ENCODE measurements around the gene SNX27. TPM values are rescaled to one million over a fixed set of nuclear protein-coding genes. Genes with fewer than 3 reads are reported as not detected.

SNX27 gene
- total and polyA plus RNA-seq, 2 experiments from 2014 or later, result 40.6 to 59.7 TPM

- Mint-ChIP-seq H3K9me3 (peaks cover 31% of the 10 kb centered on the region), H3K27ac (no peak overlapping the region), H3K27me3 (ENCODE audit: insufficient read depth, low read depth, poor library complexity) (peaks cover 12% of the 10 kb centered on the region), H3K4me3 (no peak overlapping the region), H3K4me1 (peaks cover 9% of the 10 kb centered on the region; the same call in 2 of the 3 replicates), H3K36me3 (ENCODE audit: low read depth) (peaks cover 15% of the 10 kb centered on the region)
- Histone ChIP-seq H3K4me3 (no peak overlapping the region), H3K36me3 (ENCODE audit: insufficient read depth) (peaks cover 5% of the 10 kb centered on the region; the same call in 1 of the 2 replicates), H2AFZ (no peak overlapping the region), H3F3A (replicated peaks; ENCODE audit: low read depth) (no peaks in the 10 kb centered on the region), H4K20me1 (replicated peaks; ENCODE audit: insufficient read depth) (no peaks in the 10 kb centered on the region), H3K9me2 (ENCODE audit: insufficient read depth) (no peaks in the 10 kb centered on the region), H3K27ac (ENCODE audit: low read depth) (no peak overlapping the region), H3K27me3 (ENCODE audit: insufficient read depth) (no peaks in the 10 kb centered on the region), H3K4me1 (ENCODE audit: insufficient read depth) (no peaks in the 10 kb centered on the region), H3K4me2 (no peak overlapping the region), H3K79me2 (replicated peaks; ENCODE audit: insufficient read depth) (no peaks in the 10 kb centered on the region)
- no peak for ATAC-seq
- TF ChIP-seq JUNB (IDR thresholded peaks at IDR 0.05; ENCODE audit: unreplicated experiment) (no peak), STAT1 (IDR thresholded peaks at IDR 0.05; ENCODE audit: unreplicated experiment) (no peak), EZH2 (IDR thresholded peaks at IDR 0.05; ENCODE audit: low read depth, unreplicated experiment) (no peak), NANOG (IDR thresholded peaks at IDR 0.05; ENCODE audit: borderline replicate concordance) (no peak), CREB1 (CRISPR knock-in tag; IDR thresholded peaks at IDR 0.05; ENCODE audit: low read depth) (no peak), ZNF331 (CRISPR knock-in tag; IDR thresholded peaks at IDR 0.05; ENCODE audit: low read depth) (no peak), POLR2AphosphoS5 (IDR thresholded peaks at IDR 0.05; ENCODE audit: low read depth) (no peak), REST (IDR thresholded peaks at IDR 0.05; ENCODE audit: unreplicated experiment) (no peak), ZNF114 (CRISPR knock-in tag; IDR thresholded peaks at IDR 0.05) (no peak), EZH2phosphoT487 (IDR thresholded peaks at IDR 0.05; ENCODE audit: unreplicated experiment) (no peak)
- TF ChIP-seq, protein P1, sequence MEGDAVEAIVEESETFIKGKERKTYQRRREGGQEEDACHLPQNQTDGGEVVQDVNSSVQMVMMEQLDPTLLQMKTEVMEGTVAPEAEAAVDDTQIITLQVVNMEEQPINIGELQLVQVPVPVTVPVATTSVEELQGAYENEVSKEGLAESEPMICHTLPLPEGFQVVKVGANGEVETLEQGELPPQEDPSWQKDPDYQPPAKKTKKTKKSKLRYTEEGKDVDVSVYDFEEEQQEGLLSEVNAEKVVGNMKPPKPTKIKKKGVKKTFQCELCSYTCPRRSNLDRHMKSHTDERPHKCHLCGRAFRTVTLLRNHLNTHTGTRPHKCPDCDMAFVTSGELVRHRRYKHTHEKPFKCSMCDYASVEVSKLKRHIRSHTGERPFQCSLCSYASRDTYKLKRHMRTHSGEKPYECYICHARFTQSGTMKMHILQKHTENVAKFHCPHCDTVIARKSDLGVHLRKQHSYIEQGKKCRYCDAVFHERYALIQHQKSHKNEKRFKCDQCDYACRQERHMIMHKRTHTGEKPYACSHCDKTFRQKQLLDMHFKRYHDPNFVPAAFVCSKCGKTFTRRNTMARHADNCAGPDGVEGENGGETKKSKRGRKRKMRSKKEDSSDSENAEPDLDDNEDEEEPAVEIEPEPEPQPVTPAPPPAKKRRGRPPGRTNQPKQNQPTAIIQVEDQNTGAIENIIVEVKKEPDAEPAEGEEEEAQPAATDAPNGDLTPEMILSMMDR (conservative IDR thresholded peaks at IDR 0.05; ENCODE audit: low read depth in 2 of 2), result no peak
- TF ChIP-seq, protein P2, sequence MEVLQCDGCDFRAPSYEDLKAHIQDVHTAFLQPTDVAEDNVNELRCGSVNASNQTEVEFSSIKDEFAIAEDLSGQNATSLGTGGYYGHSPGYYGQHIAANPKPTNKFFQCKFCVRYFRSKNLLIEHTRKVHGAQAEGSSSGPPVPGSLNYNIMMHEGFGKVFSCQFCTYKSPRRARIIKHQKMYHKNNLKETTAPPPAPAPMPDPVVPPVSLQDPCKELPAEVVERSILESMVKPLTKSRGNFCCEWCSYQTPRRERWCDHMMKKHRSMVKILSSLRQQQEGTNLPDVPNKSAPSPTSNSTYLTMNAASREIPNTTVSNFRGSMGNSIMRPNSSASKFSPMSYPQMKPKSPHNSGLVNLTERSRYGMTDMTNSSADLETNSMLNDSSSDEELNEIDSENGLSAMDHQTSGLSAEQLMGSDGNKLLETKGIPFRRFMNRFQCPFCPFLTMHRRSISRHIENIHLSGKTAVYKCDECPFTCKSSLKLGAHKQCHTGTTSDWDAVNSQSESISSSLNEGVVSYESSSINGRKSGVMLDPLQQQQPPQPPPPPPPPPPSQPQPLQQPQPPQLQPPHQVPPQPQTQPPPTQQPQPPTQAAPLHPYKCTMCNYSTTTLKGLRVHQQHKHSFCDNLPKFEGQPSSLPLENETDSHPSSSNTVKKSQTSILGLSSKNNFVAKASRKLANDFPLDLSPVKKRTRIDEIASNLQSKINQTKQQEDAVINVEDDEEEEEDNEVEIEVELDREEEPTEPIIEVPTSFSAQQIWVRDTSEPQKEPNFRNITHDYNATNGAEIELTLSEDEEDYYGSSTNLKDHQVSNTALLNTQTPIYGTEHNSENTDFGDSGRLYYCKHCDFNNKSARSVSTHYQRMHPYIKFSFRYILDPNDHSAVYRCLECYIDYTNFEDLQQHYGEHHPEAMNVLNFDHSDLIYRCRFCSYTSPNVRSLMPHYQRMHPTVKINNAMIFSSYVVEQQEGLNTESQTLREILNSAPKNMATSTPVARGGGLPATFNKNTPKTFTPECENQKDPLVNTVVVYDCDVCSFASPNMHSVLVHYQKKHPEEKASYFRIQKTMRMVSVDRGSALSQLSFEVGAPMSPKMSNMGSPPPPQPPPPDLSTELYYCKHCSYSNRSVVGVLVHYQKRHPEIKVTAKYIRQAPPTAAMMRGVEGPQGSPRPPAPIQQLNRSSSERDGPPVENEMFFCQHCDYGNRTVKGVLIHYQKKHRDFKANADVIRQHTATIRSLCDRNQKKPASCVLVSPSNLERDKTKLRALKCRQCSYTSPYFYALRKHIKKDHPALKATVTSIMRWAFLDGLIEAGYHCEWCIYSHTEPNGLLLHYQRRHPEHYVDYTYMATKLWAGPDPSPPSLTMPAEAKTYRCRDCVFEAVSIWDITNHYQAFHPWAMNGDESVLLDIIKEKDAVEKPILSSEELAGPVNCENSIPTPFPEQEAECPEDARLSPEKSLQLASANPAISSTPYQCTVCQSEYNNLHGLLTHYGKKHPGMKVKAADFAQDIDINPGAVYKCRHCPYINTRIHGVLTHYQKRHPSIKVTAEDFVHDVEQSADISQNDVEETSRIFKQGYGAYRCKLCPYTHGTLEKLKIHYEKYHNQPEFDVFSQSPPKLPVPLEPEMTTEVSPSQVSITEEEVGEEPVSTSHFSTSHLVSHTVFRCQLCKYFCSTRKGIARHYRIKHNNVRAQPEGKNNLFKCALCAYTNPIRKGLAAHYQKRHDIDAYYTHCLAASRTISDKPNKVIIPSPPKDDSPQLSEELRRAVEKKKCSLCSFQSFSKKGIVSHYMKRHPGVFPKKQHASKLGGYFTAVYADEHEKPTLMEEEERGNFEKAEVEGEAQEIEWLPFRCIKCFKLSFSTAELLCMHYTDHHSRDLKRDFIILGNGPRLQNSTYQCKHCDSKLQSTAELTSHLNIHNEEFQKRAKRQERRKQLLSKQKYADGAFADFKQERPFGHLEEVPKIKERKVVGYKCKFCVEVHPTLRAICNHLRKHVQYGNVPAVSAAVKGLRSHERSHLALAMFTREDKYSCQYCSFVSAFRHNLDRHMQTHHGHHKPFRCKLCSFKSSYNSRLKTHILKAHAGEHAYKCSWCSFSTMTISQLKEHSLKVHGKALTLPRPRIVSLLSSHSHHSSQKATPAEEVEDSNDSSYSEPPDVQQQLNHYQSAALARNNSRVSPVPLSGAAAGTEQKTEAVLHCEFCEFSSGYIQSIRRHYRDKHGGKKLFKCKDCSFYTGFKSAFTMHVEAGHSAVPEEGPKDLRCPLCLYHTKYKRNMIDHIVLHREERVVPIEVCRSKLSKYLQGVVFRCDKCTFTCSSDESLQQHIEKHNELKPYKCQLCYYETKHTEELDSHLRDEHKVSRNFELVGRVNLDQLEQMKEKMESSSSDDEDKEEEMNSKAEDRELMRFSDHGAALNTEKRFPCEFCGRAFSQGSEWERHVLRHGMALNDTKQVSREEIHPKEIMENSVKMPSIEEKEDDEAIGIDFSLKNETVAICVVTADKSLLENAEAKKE (CRISPR knock-in tag; IDR thresholded peaks at IDR 0.05), result no peak
- TF ChIP-seq, protein P3, sequence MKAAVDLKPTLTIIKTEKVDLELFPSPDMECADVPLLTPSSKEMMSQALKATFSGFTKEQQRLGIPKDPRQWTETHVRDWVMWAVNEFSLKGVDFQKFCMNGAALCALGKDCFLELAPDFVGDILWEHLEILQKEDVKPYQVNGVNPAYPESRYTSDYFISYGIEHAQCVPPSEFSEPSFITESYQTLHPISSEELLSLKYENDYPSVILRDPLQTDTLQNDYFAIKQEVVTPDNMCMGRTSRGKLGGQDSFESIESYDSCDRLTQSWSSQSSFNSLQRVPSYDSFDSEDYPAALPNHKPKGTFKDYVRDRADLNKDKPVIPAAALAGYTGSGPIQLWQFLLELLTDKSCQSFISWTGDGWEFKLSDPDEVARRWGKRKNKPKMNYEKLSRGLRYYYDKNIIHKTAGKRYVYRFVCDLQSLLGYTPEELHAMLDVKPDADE (IDR thresholded peaks at IDR 0.05), result no peak
- DNase-seq (ENCODE audit: low spot score), result no peak
Measured at GRCh38 chr1:151737479-151737878, 125.6 kb downstream of the SNX27 start.
